ENCODE results near the gene MED7. TPM values are rescaled to one million over a fixed set of nuclear protein-coding genes. Genes with fewer than 3 reads are reported as not detected.

The MED7 gene
- total and polyA plus RNA-seq, 4 donors: 4.1 to 9.2 (median 6.1) TPM

GRCh38 chr5:157115012-157115411 is 27.7 kb downstream of the MED7 start:
- H3K4me1 ChIP-seq (ENCODE audit: control insufficient read depth in 4 of 4, insufficient read depth in 4 of 4, low read length in 3 of 4): no peaks in the 10 kb centered on the region
- no peak for DNase-seq (ENCODE audit: low spot score)
- H3K9me3 ChIP-seq (ENCODE audit: control insufficient read depth in 4 of 4, low read length in 3 of 4): no peaks in the 10 kb centered on the region
- no peak for TF ChIP-seq CTCF (IDR thresholded peaks at IDR 0.05; ENCODE audit: low read depth, low read length, missing input control)
- no peak for TF ChIP-seq NR2F2 (IDR thresholded peaks at IDR 0.05)
- no peak for TF ChIP-seq RXRA (IDR thresholded peaks at IDR 0.05)
- TF ChIP-seq SP1 (IDR thresholded peaks at IDR 0.05): no peak
- no peak for TF ChIP-seq JUND (IDR thresholded peaks at IDR 0.05)
- no peak for TF ChIP-seq GABPA (IDR thresholded peaks at IDR 0.05 in 1 of 2, conservative IDR thresholded peaks at IDR 0.05 in 1 of 2)
- H3K27ac ChIP-seq (ENCODE audit: low read depth in 1 of 2, low read length in 2 of 2): no peak overlapping the region
- no peaks in the 10 kb centered on the region for H3K27me3 ChIP-seq (ENCODE audit: control insufficient read depth in 4 of 4, insufficient read depth in 4 of 4, low read length in 3 of 4)
- H3K4me3 ChIP-seq (ENCODE audit: low read depth in 1 of 3, low read length in 3 of 3): no peak overlapping the region
- H3K36me3 ChIP-seq (ENCODE audit: control insufficient read depth in 4 of 4, insufficient read depth in 3 of 4, low read depth in 1 of 4, low read length in 3 of 4): no peaks in the 10 kb centered on the region
- no peak overlapping the region for H3K9ac ChIP-seq (ENCODE audit: low read depth in 1 of 2, low read length in 2 of 2)

GRCh38 chr5:157113002-157113401 is 29.7 kb downstream of the MED7 start:
- no peaks in the 10 kb centered on the region for H3K27me3 ChIP-seq (ENCODE audit: control insufficient read depth in 4 of 4, insufficient read depth in 4 of 4, low read length in 3 of 4)
- H3K9me3 ChIP-seq (ENCODE audit: control insufficient read depth in 4 of 4, low read length in 3 of 4): no peaks in the 10 kb centered on the region
- no peak for TF ChIP-seq REST (IDR thresholded peaks at IDR 0.05)
- TF ChIP-seq CTCF (IDR thresholded peaks at IDR 0.05; ENCODE audit: low read depth, low read length, missing input control): no peak
- no peak for TF ChIP-seq JUND (IDR thresholded peaks at IDR 0.05)
- TF ChIP-seq GABPA (IDR thresholded peaks at IDR 0.05 in 1 of 2, conservative IDR thresholded peaks at IDR 0.05 in 1 of 2): no peak
- TF ChIP-seq HNF4A (conservative IDR thresholded peaks at IDR 0.05): no peak
- no peak overlapping the region for H3K9ac ChIP-seq (ENCODE audit: low read depth in 1 of 2, low read length in 2 of 2)
- 44% methylated on average over 5 of the region's 5 CpGs for WGBS
- H3K4me3 ChIP-seq (ENCODE audit: low read depth in 1 of 3, low read length in 3 of 3): no peak overlapping the region
- no peak for DNase-seq (ENCODE audit: low spot score)
- no peak overlapping the region for H3K27ac ChIP-seq (ENCODE audit: low read depth in 1 of 2, low read length in 2 of 2)
- H3K36me3 ChIP-seq (ENCODE audit: control insufficient read depth in 4 of 4, insufficient read depth in 3 of 4, low read depth in 1 of 4, low read length in 3 of 4): no peaks in the 10 kb centered on the region
- no peaks in the 10 kb centered on the region for H3K4me1 ChIP-seq (ENCODE audit: control insufficient read depth in 4 of 4, insufficient read depth in 4 of 4, low read length in 3 of 4)

GRCh38 chr5:157109744-157110143 is 32.9 kb downstream of the MED7 start:
- H3K4me1 ChIP-seq (ENCODE audit: control insufficient read depth in 4 of 4, insufficient read depth in 4 of 4, low read length in 3 of 4): no peaks in the 10 kb centered on the region
- no peaks in the 10 kb centered on the region for H3K27me3 ChIP-seq (ENCODE audit: control insufficient read depth in 4 of 4, insufficient read depth in 4 of 4, low read length in 3 of 4)
- H3K4me3 ChIP-seq (ENCODE audit: low read depth in 1 of 3, low read length in 3 of 3): no peak overlapping the region
- no peaks in the 10 kb centered on the region for H3K36me3 ChIP-seq (ENCODE audit: control insufficient read depth in 4 of 4, insufficient read depth in 3 of 4, low read depth in 1 of 4, low read length in 3 of 4)
- H3K27ac ChIP-seq (ENCODE audit: low read depth in 1 of 2, low read length in 2 of 2): peak overlapping the region in 1 of 2 donors; percentile 69
- DNase-seq (ENCODE audit: low spot score): no peak
- H3K9me3 ChIP-seq (ENCODE audit: control insufficient read depth in 4 of 4, low read length in 3 of 4): no peaks in the 10 kb centered on the region
- no peak overlapping the region for H3K9ac ChIP-seq (ENCODE audit: low read depth in 1 of 2, low read length in 2 of 2)
- TF ChIP-seq YY1 (IDR thresholded peaks at IDR 0.05) (no peak), RAD21 (IDR thresholded peaks at IDR 0.05) (no peak), ZBTB33 (IDR thresholded peaks at IDR 0.05) (no peak), GABPA (IDR thresholded peaks at IDR 0.05 in 1 of 2, conservative IDR thresholded peaks at IDR 0.05 in 1 of 2) (no peak), SP1 (IDR thresholded peaks at IDR 0.05) (no peak), EGR1 (IDR thresholded peaks at IDR 0.05; ENCODE audit: low read depth in 2 of 2) (no peak), FOXA2 (IDR thresholded peaks at IDR 0.05) (no peak), JUND (IDR thresholded peaks at IDR 0.05) (no peak), TAF1 (conservative IDR thresholded peaks at IDR 0.05) (no peak)
- TF ChIP-seq, protein P1, sequence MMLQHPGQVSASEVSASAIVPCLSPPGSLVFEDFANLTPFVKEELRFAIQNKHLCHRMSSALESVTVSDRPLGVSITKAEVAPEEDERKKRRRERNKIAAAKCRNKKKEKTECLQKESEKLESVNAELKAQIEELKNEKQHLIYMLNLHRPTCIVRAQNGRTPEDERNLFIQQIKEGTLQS (IDR thresholded peaks at IDR 0.05): no peak
- whole genome bisulfite sequencing: 72% methylated on average over 1 of the region's 1 CpG
